ENCODE results near the gene SERPINF2.

Gene SERPINF2

DNA sequence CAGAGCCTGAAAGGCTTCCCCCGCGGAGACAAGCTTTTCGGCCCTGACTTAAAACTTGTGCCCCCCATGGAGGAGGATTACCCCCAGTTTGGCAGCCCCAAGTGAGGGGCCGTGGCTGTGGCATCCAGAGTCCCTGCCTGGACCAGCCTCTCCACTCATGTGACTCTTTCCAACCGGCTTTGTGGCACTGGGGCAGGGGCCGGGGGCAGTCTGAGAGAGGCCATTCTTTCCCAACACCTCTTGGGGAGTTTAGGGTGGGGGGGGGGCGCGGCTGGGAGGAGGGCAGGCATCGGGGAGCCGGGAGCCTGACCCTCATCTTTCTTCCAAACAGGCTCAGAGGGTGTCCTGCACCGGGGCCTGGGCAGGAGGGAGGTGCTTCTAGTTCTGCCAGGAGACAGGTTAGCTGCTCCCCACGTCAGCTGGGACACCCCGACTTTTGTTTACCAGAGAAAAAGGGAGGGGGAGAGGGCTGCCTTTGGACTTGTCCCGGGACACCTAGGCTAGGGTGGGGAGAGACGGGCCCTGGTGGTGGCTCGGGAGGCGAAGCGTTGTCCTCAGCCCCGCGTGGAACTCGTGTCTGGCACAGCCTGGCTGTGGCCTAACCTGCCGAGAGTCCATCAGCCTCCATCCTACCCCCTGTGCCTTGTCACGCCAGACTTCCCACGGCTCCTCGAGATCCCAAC is 11.9 kb downstream of the SERPINF2 start:
- H3K27me3 ChIP-seq (ENCODE audit: insufficient read depth, low read length): no peaks in the 10 kb centered on the region
- no peak overlapping the region for H4K8ac ChIP-seq (ENCODE audit: low read depth, low read length)
- no peak overlapping the region for H2BK120ac ChIP-seq (ENCODE audit: insufficient read depth, low read length, poor library complexity)
- H3K27ac ChIP-seq (ENCODE audit: low read depth, low read length): no peak overlapping the region
- no peak overlapping the region for H2BK12ac ChIP-seq (ENCODE audit: low read length)
- H3K79me2 ChIP-seq (ENCODE audit: control insufficient read depth, insufficient read depth, low read length, poor library complexity): no peaks in the 10 kb centered on the region
- H4K12ac ChIP-seq (ENCODE audit: low read depth, low read length): no peak overlapping the region
- no peaks in the 10 kb centered on the region for H3K36me3 ChIP-seq (ENCODE audit: control insufficient read depth in 1 of 2, insufficient read depth in 2 of 2, low read length in 2 of 2)
- no peak overlapping the region for H2AK5ac ChIP-seq (ENCODE audit: low read length)
- no peak overlapping the region for H2BK5ac ChIP-seq (ENCODE audit: low read depth, low read length, poor library complexity)
- no peak overlapping the region for H4K91ac ChIP-seq (ENCODE audit: low read depth, low read length)
- H3K9ac ChIP-seq (ENCODE audit: low read length): no peak overlapping the region
- no peaks in the 10 kb centered on the region for H3K79me1 ChIP-seq (ENCODE audit: low read length)
- H3K4me2 ChIP-seq (ENCODE audit: low read length): no peak overlapping the region
- peaks cover 0 to 3% of the 10 kb centered on the region in 2 experiments for H3K4me1 ChIP-seq (ENCODE audit: control insufficient read depth in 1 of 2, insufficient read depth in 2 of 2, low read length in 2 of 2)
- no CpG with 5 or more reads among the region's 25 CpGs for WGBS (ENCODE audit: extremely low coverage, insufficient coverage, insufficient read length)
- H3K14ac ChIP-seq (ENCODE audit: low read length): no peak overlapping the region
- DNase-seq: no peak
- no peak overlapping the region for H3K4me3 ChIP-seq (ENCODE audit: low read depth, low read length)
- H3K4ac ChIP-seq (ENCODE audit: low read depth, low read length): no peak overlapping the region
- no peak overlapping the region for H3K18ac ChIP-seq (ENCODE audit: low read length)
- no peaks in the 10 kb centered on the region for H3K9me3 ChIP-seq (ENCODE audit: insufficient read depth, low read depth, low read length)
- no peak overlapping the region for H2AFZ ChIP-seq (ENCODE audit: insufficient read depth, low read length, poor library complexity)
- H3K23ac ChIP-seq (ENCODE audit: low read length): no peak overlapping the region

DNA sequence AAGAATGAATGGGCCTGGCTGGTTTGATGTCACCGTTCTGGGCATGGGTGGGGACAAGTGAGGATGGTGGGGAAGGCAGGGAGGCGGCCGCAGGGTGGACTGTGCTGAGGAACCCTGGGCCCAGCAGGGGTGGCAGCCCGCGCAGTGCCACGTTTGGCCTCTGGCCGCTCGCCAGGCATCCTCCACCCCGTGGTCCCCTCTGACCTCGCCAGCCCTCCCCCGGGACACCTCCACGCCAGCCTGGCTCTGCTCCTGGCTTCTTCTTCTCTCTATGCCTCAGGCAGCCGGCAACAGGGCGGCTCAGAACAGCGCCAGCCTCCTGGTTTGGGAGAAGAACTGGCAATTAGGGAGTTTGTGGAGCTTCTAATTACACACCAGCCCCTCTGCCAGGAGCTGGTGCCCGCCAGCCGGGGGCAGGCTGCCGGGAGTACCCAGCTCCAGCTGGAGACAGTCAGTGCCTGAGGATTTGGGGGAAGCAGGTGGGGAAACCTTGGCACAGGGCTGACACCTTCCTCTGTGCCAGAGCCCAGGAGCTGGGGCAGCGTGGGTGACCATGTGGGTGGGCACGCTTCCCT is 12.7 kb downstream of the SERPINF2 start:
- no peak overlapping the region for H4K12ac ChIP-seq (ENCODE audit: low read depth, low read length)

DNA sequence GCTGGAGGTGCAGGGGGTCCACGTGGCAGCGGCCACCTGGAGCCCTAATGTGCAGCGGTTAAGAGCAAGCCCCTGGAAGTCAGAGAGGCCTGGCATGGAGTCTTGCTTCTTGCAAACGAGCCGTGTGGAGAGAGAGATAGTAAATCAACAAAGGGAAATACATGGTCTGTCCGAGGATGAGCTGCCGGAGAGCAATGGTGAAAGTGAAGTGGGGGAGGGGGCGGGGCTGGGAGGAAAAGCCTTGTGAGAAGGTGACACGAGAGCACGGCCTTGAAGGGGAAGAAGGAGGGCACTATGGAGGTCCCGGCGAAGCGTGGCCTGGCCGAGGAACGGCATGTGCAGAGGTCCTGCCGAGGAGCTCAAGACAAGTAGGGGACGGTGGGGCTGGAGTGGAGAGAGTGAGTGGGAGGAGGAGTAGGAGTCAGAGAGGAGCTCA is 13.2 kb downstream of the SERPINF2 start:
- Histone ChIP-seq H3K79me2 (ENCODE audit: control insufficient read depth, insufficient read depth, low read length, poor library complexity) (no peaks in the 10 kb centered on the region), H3K4me1 (ENCODE audit: control insufficient read depth in 1 of 2, insufficient read depth in 2 of 2, low read length in 2 of 2) (peaks cover 0 to 3% of the 10 kb centered on the region in 2 experiments), H3K14ac (ENCODE audit: low read length) (no peak overlapping the region), H3K4me3 (ENCODE audit: low read depth, low read length) (no peak overlapping the region), H2BK120ac (ENCODE audit: insufficient read depth, low read length, poor library complexity) (no peak overlapping the region), H2BK12ac (ENCODE audit: low read length) (no peak overlapping the region), H3K36me3 (ENCODE audit: control insufficient read depth in 1 of 2, insufficient read depth in 2 of 2, low read length in 2 of 2) (no peaks in the 10 kb centered on the region), H3K4me2 (ENCODE audit: low read length) (no peak overlapping the region), H2BK5ac (ENCODE audit: low read depth, low read length, poor library complexity) (no peak overlapping the region), H3K27me3 (ENCODE audit: insufficient read depth, low read length) (no peaks in the 10 kb centered on the region), H3K9ac (ENCODE audit: low read length) (no peak overlapping the region), H3K9me3 (ENCODE audit: insufficient read depth, low read depth, low read length) (no peaks in the 10 kb centered on the region), H3K4ac (ENCODE audit: low read depth, low read length) (no peak overlapping the region), H3K79me1 (ENCODE audit: low read length) (no peaks in the 10 kb centered on the region), H3K23ac (ENCODE audit: low read length) (no peak overlapping the region), H4K8ac (ENCODE audit: low read depth, low read length) (no peak overlapping the region), H4K12ac (ENCODE audit: low read depth, low read length) (no peak overlapping the region), H3K18ac (ENCODE audit: low read length) (no peak overlapping the region), H2AFZ (ENCODE audit: insufficient read depth, low read length, poor library complexity) (no peak overlapping the region), H3K27ac (ENCODE audit: low read depth, low read length) (no peak overlapping the region), H4K91ac (ENCODE audit: low read depth, low read length) (no peak overlapping the region), H2AK5ac (ENCODE audit: low read length) (no peak overlapping the region)
- no peak for DNase-seq
- WGBS (ENCODE audit: extremely low coverage, insufficient coverage, insufficient read length): no CpG with 5 or more reads among the region's 17 CpGs

More for the DNA sequence above, 12.7 kb downstream of the SERPINF2 start:
- Histone ChIP-seq H2BK12ac (ENCODE audit: low read length) (no peak overlapping the region), H3K79me2 (ENCODE audit: control insufficient read depth, insufficient read depth, low read length, poor library complexity) (no peaks in the 10 kb centered on the region), H3K18ac (ENCODE audit: low read length) (no peak overlapping the region), H4K8ac (ENCODE audit: low read depth, low read length) (no peak overlapping the region), H3K9me3 (ENCODE audit: insufficient read depth, low read depth, low read length) (no peaks in the 10 kb centered on the region), H4K91ac (ENCODE audit: low read depth, low read length) (no peak overlapping the region), H3K27ac (ENCODE audit: low read depth, low read length) (no peak overlapping the region), H3K36me3 (ENCODE audit: control insufficient read depth in 1 of 2, insufficient read depth in 2 of 2, low read length in 2 of 2) (no peaks in the 10 kb centered on the region), H2AFZ (ENCODE audit: insufficient read depth, low read length, poor library complexity) (no peak overlapping the region), H3K79me1 (ENCODE audit: low read length) (no peaks in the 10 kb centered on the region), H3K4me1 (ENCODE audit: control insufficient read depth in 1 of 2, insufficient read depth in 2 of 2, low read length in 2 of 2) (peaks cover 0 to 3% of the 10 kb centered on the region in 2 experiments), H3K4ac (ENCODE audit: low read depth, low read length) (no peak overlapping the region), H3K14ac (ENCODE audit: low read length) (no peak overlapping the region), H2BK120ac (ENCODE audit: insufficient read depth, low read length, poor library complexity) (no peak overlapping the region), H3K4me2 (ENCODE audit: low read length) (no peak overlapping the region), H2BK5ac (ENCODE audit: low read depth, low read length, poor library complexity) (no peak overlapping the region), H3K23ac (ENCODE audit: low read length) (no peak overlapping the region), H3K4me3 (ENCODE audit: low read depth, low read length) (no peak overlapping the region), H2AK5ac (ENCODE audit: low read length) (no peak overlapping the region), H3K9ac (ENCODE audit: low read length) (no peak overlapping the region), H3K27me3 (ENCODE audit: insufficient read depth, low read length) (no peaks in the 10 kb centered on the region)
- DNase-seq: no peak
- no CpG with 5 or more reads among the region's 20 CpGs for WGBS (ENCODE audit: extremely low coverage, insufficient coverage, insufficient read length)

DNA sequence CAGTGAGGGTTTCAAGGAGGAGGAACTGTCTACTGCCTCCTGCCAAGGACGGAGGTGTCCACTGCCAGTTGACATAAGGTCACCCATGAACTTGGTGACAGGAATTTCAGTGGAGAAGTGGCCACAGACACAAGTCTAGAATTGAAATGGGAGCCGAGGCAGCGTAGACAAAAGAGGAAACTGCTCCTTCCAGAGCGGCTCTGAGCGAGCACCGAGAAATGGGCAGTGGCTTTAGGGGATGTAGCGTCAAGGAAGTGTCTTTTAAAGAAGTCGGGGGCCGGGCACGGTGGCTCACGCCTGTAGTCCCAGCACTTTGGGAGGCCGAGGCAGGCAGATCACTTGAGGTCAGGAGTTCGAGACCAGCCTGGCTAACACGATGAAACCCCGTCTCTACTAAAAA is 16.1 kb downstream of the SERPINF2 start:
- Histone ChIP-seq H3K14ac (ENCODE audit: low read length) (no peak overlapping the region), H3K36me3 (ENCODE audit: control insufficient read depth in 1 of 2, insufficient read depth in 2 of 2, low read length in 2 of 2) (no peaks in the 10 kb centered on the region), H3K9ac (ENCODE audit: low read length) (no peak overlapping the region), H2AFZ (ENCODE audit: insufficient read depth, low read length, poor library complexity) (no peak overlapping the region), H2BK5ac (ENCODE audit: low read depth, low read length, poor library complexity) (no peak overlapping the region), H2BK120ac (ENCODE audit: insufficient read depth, low read length, poor library complexity) (no peak overlapping the region), H3K9me3 (ENCODE audit: insufficient read depth, low read depth, low read length) (no peaks in the 10 kb centered on the region), H3K27me3 (ENCODE audit: insufficient read depth, low read length) (no peaks in the 10 kb centered on the region), H4K8ac (ENCODE audit: low read depth, low read length) (no peak overlapping the region), H3K4ac (ENCODE audit: low read depth, low read length) (no peak overlapping the region), H2AK5ac (ENCODE audit: low read length) (no peak overlapping the region), H3K23ac (ENCODE audit: low read length) (no peak overlapping the region), H2BK12ac (ENCODE audit: low read length) (no peak overlapping the region), H3K27ac (ENCODE audit: low read depth, low read length) (no peak overlapping the region), H3K4me1 (ENCODE audit: control insufficient read depth in 1 of 2, insufficient read depth in 2 of 2, low read length in 2 of 2) (peaks cover 2 to 5% of the 10 kb centered on the region in 2 experiments), H3K79me2 (ENCODE audit: control insufficient read depth, insufficient read depth, low read length, poor library complexity) (no peaks in the 10 kb centered on the region), H4K12ac (ENCODE audit: low read depth, low read length) (no peak overlapping the region), H3K18ac (ENCODE audit: low read length) (no peak overlapping the region), H3K4me3 (ENCODE audit: low read depth, low read length) (no peak overlapping the region), H3K4me2 (ENCODE audit: low read length) (no peak overlapping the region), H3K79me1 (ENCODE audit: low read length) (no peaks in the 10 kb centered on the region), H4K91ac (ENCODE audit: low read depth, low read length) (no peak overlapping the region)
- DNase-seq: no peak
- WGBS (ENCODE audit: extremely low coverage, insufficient coverage, insufficient read length): no CpG with 5 or more reads among the region's 15 CpGs

All from trophoblast cell (in vitro differentiated cells and primary cell).